Common myeloid progenitor, CD34-positive (primary cell): ENCODE measurements around the gene H1-8.
"Not testable (repeated sequence)": the region's sequence is repeated elsewhere in the genome, so short reads cannot be mapped to it uniquely, and the experiment has no call there.

ENCODE experiments used
- CTCF ChIA-PET: fragments of 350-600 bp; sonication (Branson Sonifier 250); formaldehyde crosslinking; loops from one replicate; lab custom pipeline; 2021; ENCODE audit warnings: antibody characterized with exemption; lab: Charles Lee
- POLR2A ChIA-PET: fragments of 350-600 bp; sonication (Branson Sonifier 250); formaldehyde crosslinking; loops from one replicate; lab custom pipeline; 2021; ENCODE audit warnings: antibody characterized with exemption; lab: Charles Lee
- DNase-seq, 3 donors: peaks; one replicate each; pipeline versions ENCODE4 v3.0.0 to v3.0.0-alpha.2; 2013
- H3K27ac ChIP-seq, 2 experiments: 1 replicate in 1 of 2; 2 replicates in 1 of 2; pipeline ENCODE4 v1.7.0; 2013; ENCODE audit warnings: inconsistent platforms in 2 of 2, low read length in 2 of 2, mild to moderate bottlenecking in 2 of 2, low read depth in 1 of 2, moderate library complexity in 1 of 2; ENCODE audit not compliant: severe bottlenecking in 2 of 2, insufficient read depth in 1 of 2, poor library complexity in 1 of 2
- H3K27me3 ChIP-seq, 5 experiments: replicated peaks in 2 of 5; 1 replicate in 3 of 5; 2 replicates in 2 of 5; pipeline versions ENCODE4 v1.6.1 to v1.7.0; 2013; ENCODE audit warnings: low read length in 4 of 5, mild to moderate bottlenecking in 2 of 5, moderate library complexity in 2 of 5, inconsistent platforms in 1 of 5; ENCODE audit not compliant: insufficient read depth in 5 of 5, control insufficient read depth in 4 of 5
- H3K36me3 ChIP-seq, 4 experiments: 1 replicate in 2 of 4; 2 replicates in 2 of 4; pipeline versions ENCODE4 v1.6.1 to v1.7.0; 2013; ENCODE audit warnings: low read length in 3 of 4, control low read depth in 1 of 4, mild to moderate bottlenecking in 1 of 4; ENCODE audit not compliant: control insufficient read depth in 4 of 4, insufficient read depth in 4 of 4
- H3K4me1 ChIP-seq, 4 experiments: 1 replicate in 3 of 4; 2 replicates in 1 of 4; pipeline versions ENCODE4 v1.6.1 to v1.7.1; 2013; ENCODE audit warnings: low read length in 3 of 4, mild to moderate bottlenecking in 3 of 4, control low read depth in 1 of 4, inconsistent platforms in 1 of 4, moderate library complexity in 1 of 4; ENCODE audit not compliant: control insufficient read depth in 4 of 4, insufficient read depth in 4 of 4; ENCODE audit errors: control extremely low read depth in 1 of 4
- H3K4me3 ChIP-seq, 7 experiments: 1 replicate in 4 of 7; 2 replicates in 3 of 7; pipeline versions ENCODE4 v1.5.1 to v1.7.0; 2013; ENCODE audit warnings: mild to moderate bottlenecking in 7 of 7, low read length in 6 of 7, moderate library complexity in 6 of 7, inconsistent platforms in 2 of 7, low read depth in 2 of 7, control low read depth in 1 of 7; ENCODE audit not compliant: insufficient read depth in 4 of 7, control insufficient read depth in 1 of 7; ENCODE audit errors: extremely low read depth in 1 of 7
- H3K9me3 ChIP-seq, 5 experiments: 1 replicate in 4 of 5; 2 replicates in 1 of 5; pipeline versions ENCODE4 v1.6.1 to v1.7.1; 2013; ENCODE audit warnings: low read length in 4 of 5, mild to moderate bottlenecking in 2 of 5, inconsistent platforms in 1 of 5, low read depth in 1 of 5, moderate library complexity in 1 of 5; ENCODE audit not compliant: control insufficient read depth in 4 of 5, insufficient read depth in 2 of 5; ENCODE audit errors: control extremely low read depth in 1 of 5
- WGBS: methylation state at CpG from one replicate; pipeline ENCODE4 v1.1.5; 2013; ENCODE audit not compliant: insufficient coverage; 5-methylcytosine and 5-hydroxymethylcytosine counted together

The H1-8 gene

DNA sequence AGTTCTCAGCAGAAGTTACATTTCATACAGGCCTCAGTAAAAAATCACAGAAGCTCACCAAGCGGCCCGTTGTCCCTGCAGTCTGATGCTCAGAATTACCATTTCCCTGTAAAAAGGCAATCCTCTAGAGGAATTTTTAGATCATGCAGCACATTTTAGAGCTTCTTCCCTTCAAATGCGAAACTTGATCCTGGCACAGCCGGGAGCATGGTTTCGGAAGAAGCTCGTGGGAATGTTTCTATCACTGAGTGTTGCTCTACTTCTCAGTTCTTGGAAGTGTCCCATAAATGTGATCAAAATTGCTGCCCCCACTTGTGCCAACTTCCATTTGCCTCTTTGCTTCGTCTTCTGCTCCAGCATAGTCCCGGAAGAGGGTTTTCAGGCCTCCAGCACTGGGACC is 3.8 kb upstream of the H1-8 start:
- CTCF ChIA-PET: no interaction called here

GRCh38 chr3:129540776-129541516 is 2.0 kb upstream of the H1-8 start:
- no peaks in the 10 kb centered on the region for H3K4me1 ChIP-seq
- ChIA-PET POLR2A (no interaction called here), CTCF (interaction anchor here (0.7 kb wide), 1 partner anchor 11 kb away, joined by 3 read pairs; no protein-coding TSS in a partner anchor)
- no peaks in the 10 kb centered on the region for H3K36me3 ChIP-seq
- H3K27ac ChIP-seq: no peak overlapping the region
- no peaks in the 10 kb centered on the region for H3K27me3 ChIP-seq
- WGBS: 95% methylated on average over 7 of the region's 11 CpGs
- no peak overlapping the region for H3K4me3 ChIP-seq
- no peaks in the 10 kb centered on the region for H3K9me3 ChIP-seq
- DNase-seq: no peak

More for the DNA sequence above, 3.8 kb upstream of the H1-8 start:
- no peak for DNase-seq
- Histone ChIP-seq H3K4me1 (no peaks in the 10 kb centered on the region), H3K9me3 (no peaks in the 10 kb centered on the region), H3K27ac (no peak overlapping the region), H3K4me3 (no peak overlapping the region), H3K36me3 (no peaks in the 10 kb centered on the region), H3K27me3 (no peaks in the 10 kb centered on the region)
- POLR2A ChIA-PET: no interaction called here
- WGBS: 97% methylated on average over 8 of the region's 8 CpGs

- CTCF ChIA-PET: interaction anchor here (1.4 kb wide), 1 partner anchor 10 kb away, joined by 3 read pairs; no protein-coding TSS in a partner anchor
- POLR2A ChIA-PET: no interaction called here
- H3K36me3 ChIP-seq: no peaks in the 10 kb centered on the region
- no peak for DNase-seq
- no peak overlapping the region for H3K4me3 ChIP-seq
- H3K4me1 ChIP-seq: no peaks in the 10 kb centered on the region
- H3K27me3 ChIP-seq: no peaks in the 10 kb centered on the region
- no peaks in the 10 kb centered on the region for H3K9me3 ChIP-seq
- no peak overlapping the region for H3K27ac ChIP-seq
- WGBS: 96% methylated on average over 4 of the region's 5 CpGs
Observed at GRCh38 chr3:129542747-129543146, 228 bp upstream of the H1-8 start.

GRCh38 chr3:129543999-129544398 is 1.0 kb downstream of the H1-8 start:
- CTCF ChIA-PET: no interaction called here
- no peak overlapping the region for H3K4me3 ChIP-seq

DNA sequence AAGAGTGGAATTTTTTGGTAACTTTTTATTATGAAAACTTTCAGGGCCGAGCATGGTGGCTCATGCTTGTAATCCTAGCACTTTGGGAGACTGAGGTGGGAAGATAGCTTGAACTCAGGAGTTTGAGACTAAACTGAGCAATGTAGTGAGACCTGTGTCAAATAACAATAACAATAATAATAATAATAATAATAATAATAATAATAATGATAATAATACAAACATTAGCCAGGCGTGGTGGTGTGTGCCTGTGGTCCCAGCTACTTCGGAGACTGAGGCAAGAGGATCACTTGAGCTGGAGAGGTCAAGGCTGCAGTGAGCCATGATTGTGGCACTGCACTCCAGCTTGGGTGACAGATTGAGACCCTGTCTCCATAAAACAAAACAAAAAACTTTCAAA is 3.0 kb downstream of the H1-8 start:
- H3K4me1 ChIP-seq: peaks cover 0 to 30% (median 10%) of the 10 kb centered on the region in 4 experiments
- H3K36me3 ChIP-seq, H3K9me3 ChIP-seq, H3K27ac ChIP-seq, H3K27me3 ChIP-seq, H3K4me3 ChIP-seq, POLR2A ChIA-PET, DNase-seq: not testable (repeated sequence)
- CTCF ChIA-PET: interaction anchor here (1.2 to 1.4 kb wide), 2 partner anchors 16 to 18 kb away, joined by 3 to 4 read pairs; partner anchors contain the start of gene RHO
- 100% methylated on average over 2 of the region's 3 CpGs for WGBS

More at GRCh38 chr3:129543999-129544398, 1.0 kb downstream of the H1-8 start:
- Histone ChIP-seq H3K4me1 (peaks cover 0 to 10% (median 1%) of the 10 kb centered on the region in 4 experiments), H3K27ac (no peak overlapping the region), H3K9me3 (no peaks in the 10 kb centered on the region), H3K36me3 (no peaks in the 10 kb centered on the region), H3K27me3 (no peaks in the 10 kb centered on the region)
- no peak for DNase-seq
- 98% methylated on average over 9 of the region's 9 CpGs for WGBS
- POLR2A ChIA-PET: no interaction called here

DNA sequence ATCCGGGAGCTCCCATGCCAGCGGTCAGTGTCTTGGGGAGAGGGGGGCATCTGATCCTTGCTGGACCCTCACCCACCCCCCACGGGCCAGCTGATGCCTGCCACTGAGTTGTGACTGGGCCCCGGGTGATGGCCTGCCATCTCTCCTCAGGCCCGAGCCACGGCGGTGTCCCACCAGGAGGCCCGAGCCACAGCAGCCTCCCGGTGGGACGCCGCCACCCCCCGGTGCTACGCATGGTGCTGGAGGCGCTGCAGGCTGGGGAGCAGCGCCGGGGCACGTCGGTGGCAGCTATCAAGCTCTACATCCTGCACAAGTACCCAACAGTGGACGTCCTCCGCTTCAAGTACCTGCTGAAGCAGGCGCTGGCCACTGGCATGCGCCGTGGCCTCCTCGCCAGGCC is 4.3 kb downstream of the H1-8 start:
- no peak for DNase-seq
- H3K9me3 ChIP-seq: no peaks in the 10 kb centered on the region
- no peak overlapping the region for H3K27ac ChIP-seq
- 98% methylated on average over 22 of the region's 24 CpGs for WGBS
- ChIA-PET CTCF (interaction anchor here (1.9 kb wide), 1 partner anchor 15 kb away, joined by 4 read pairs; no protein-coding TSS in a partner anchor), POLR2A (no interaction called here)
- H3K27me3 ChIP-seq: no peaks in the 10 kb centered on the region
- H3K36me3 ChIP-seq: no peaks in the 10 kb centered on the region
- no peak overlapping the region for H3K4me3 ChIP-seq
- peaks cover 0 to 32% (median 10%) of the 10 kb centered on the region in 4 experiments for H3K4me1 ChIP-seq
